WTC11 (cell line): ENCODE measurements around the gene PRR14L.

Source experiments
- ATF2 ChIP-seq: sonication (generic); formaldehyde crosslinking; IDR thresholded peaks from 2 replicates; pipeline ENCODE4 v1.8.1; 2022; ENCODE audit warnings: low read depth, missing genetic modification reagents, borderline replicate concordance
- CDX4 ChIP-seq: fragments of 250-450 bp; sonication (Bioruptor Pico); IDR thresholded peaks from 2 replicates; pipeline ENCODE4 v1.9.0; 2021; ENCODE audit warnings: moderate library complexity, mild to moderate bottlenecking, inconsistent platforms, borderline replicate concordance
- CREB1 ChIP-seq: sonication (generic); formaldehyde crosslinking; IDR thresholded peaks from 2 replicates; pipeline ENCODE4 v1.8.0; 2023; ENCODE audit warnings: mild to moderate bottlenecking, missing genetic modification reagents
- CTCF ChIP-seq: fragments of 200-600 bp; IDR thresholded peaks from 2 replicates; pipeline ENCODE4 v1.8.0; 2022; ENCODE audit warnings: antibody characterized with exemption
- RELA ChIP-seq: sonication (generic); formaldehyde crosslinking; IDR thresholded peaks from 2 replicates; pipeline ENCODE4 v1.8.1; 2022; ENCODE audit warnings: missing genetic modification reagents, mild to moderate bottlenecking, borderline replicate concordance
- ZNF232 ChIP-seq: sonication (generic); formaldehyde crosslinking; IDR thresholded peaks from 2 replicates; pipeline ENCODE4 v1.8.0; 2022; ENCODE audit warnings: mild to moderate bottlenecking, missing genetic modification reagents

- TF ChIP-seq CTCF (no peak), ZNF232 (CRISPR knock-in tag) (no peak), CDX4 (CRISPR knock-in tag) (no peak), RELA (no peak), ATF2 (CRISPR knock-in tag) (no peak), CREB1 (CRISPR knock-in tag) (no peak)
Measured at GRCh38 chr22:31734512-31734911, 15.4 kb downstream of the PRR14L start.
